HepG2 (cell line): ENCODE results near the gene DCTN1. TPM values are rescaled to one million over a fixed set of nuclear protein-coding genes. Genes with fewer than 3 reads are reported as not detected.
A peak's percentile ranks its signal among the peaks of the same experiment; 100 is the strongest.

ENCODE experiments used
- CERS6 ChIP-seq: sonication (generic); formaldehyde crosslinking; IDR thresholded peaks from 2 replicates; pipeline ENCODE4 v1.5.0; 2020; ENCODE audit warnings: missing genetic modification reagents
- DZIP1 ChIP-seq: sonication (generic); formaldehyde crosslinking; IDR thresholded peaks from 2 replicates; pipeline ENCODE4 v1.5.0; 2020; ENCODE audit warnings: mild to moderate bottlenecking, missing genetic modification reagents
- ERF ChIP-seq: IDR thresholded peaks from 2 replicates; pipeline ENCODE4 v1.6.1; 2018; ENCODE audit warnings: missing biosample characterization, missing genetic modification reagents
- HDAC1 ChIP-seq: sonication (generic); formaldehyde crosslinking; IDR thresholded peaks from 2 replicates; pipeline ENCODE4 v1.5.1; 2020; ENCODE audit warnings: mild to moderate bottlenecking, missing genetic modification reagents
- JARID2 ChIP-seq: sonication (generic); formaldehyde crosslinking; IDR thresholded peaks from 2 replicates; pipeline ENCODE4 v1.8.1; 2023; ENCODE audit warnings: missing genetic modification reagents, inconsistent platforms; ENCODE audit not compliant: insufficient replicate concordance
- KMT2A ChIP-seq: sonication (generic); formaldehyde crosslinking; IDR thresholded peaks from 2 replicates; pipeline ENCODE4 v1.4.0; 2020; ENCODE audit warnings: missing genetic modification reagents
- PRDM15 ChIP-seq: sonication (generic); formaldehyde crosslinking; IDR thresholded peaks from 2 replicates; pipeline ENCODE4 v1.4.0; 2020; ENCODE audit warnings: missing genetic modification reagents
- PTBP1 ChIP-seq: fragments of 200-400 bp; formaldehyde crosslinking; IDR thresholded peaks from 2 replicates; pipeline ENCODE4 v1.6.1; 2018; ENCODE audit warnings: low read length, low read depth; ENCODE audit not compliant: poor library complexity, severe bottlenecking
- STAT5B ChIP-seq: sonication (generic); formaldehyde crosslinking; IDR thresholded peaks from 2 replicates; pipeline ENCODE4 v1.4.0; 2020; ENCODE audit warnings: missing genetic modification reagents
- SYNCRIP ChIP-seq: fragments of 200-400 bp; formaldehyde crosslinking; IDR thresholded peaks from 2 replicates; pipeline ENCODE4 v1.6.1; 2018; ENCODE audit warnings: mild to moderate bottlenecking, low read depth, low read length; ENCODE audit not compliant: insufficient read depth
- TAF15 ChIP-seq: fragments of 200-400 bp; formaldehyde crosslinking; IDR thresholded peaks from one replicate; pipeline ENCODE4 v1.6.1; 2018; ENCODE audit warnings: mild to moderate bottlenecking, low read depth, low read length; ENCODE audit not compliant: poor library complexity, severe bottlenecking
- TFAP4 ChIP-seq: sonication (generic); IDR thresholded peaks from 2 replicates; pipeline ENCODE4 v1.6.1; 2016; ENCODE audit warnings: low read depth, borderline replicate concordance
- ZBTB3 ChIP-seq: sonication (generic); formaldehyde crosslinking; IDR thresholded peaks from 2 replicates; pipeline ENCODE4 v1.4.0; 2020; ENCODE audit warnings: low read depth, mild to moderate bottlenecking, moderate library complexity, missing genetic modification reagents, borderline replicate concordance
- ZBTB33 ChIP-seq: sonication (generic); formaldehyde crosslinking; IDR thresholded peaks from 2 replicates; pipeline ENCODE4 v1.4.0; 2020; ENCODE audit warnings: missing genetic modification reagents
- ZNF567 ChIP-seq: sonication (generic); formaldehyde crosslinking; IDR thresholded peaks from 2 replicates; pipeline ENCODE4 v1.8.1; 2023; ENCODE audit warnings: mild to moderate bottlenecking, missing genetic modification reagents, borderline replicate concordance
- ZNF615 ChIP-seq: sonication (generic); formaldehyde crosslinking; IDR thresholded peaks from 2 replicates; pipeline ENCODE4 v1.5.0; 2020; ENCODE audit warnings: mild to moderate bottlenecking, missing genetic modification reagents, borderline replicate concordance
- ZNF720 ChIP-seq: sonication (generic); formaldehyde crosslinking; IDR thresholded peaks from 2 replicates; pipeline ENCODE4 v1.4.0; 2020; ENCODE audit warnings: missing genetic modification reagents
- ZNF891 ChIP-seq: sonication (generic); formaldehyde crosslinking; IDR thresholded peaks from 2 replicates; pipeline ENCODE4 v1.5.0; 2020; ENCODE audit warnings: mild to moderate bottlenecking, missing genetic modification reagents
- polyA plus RNA-seq, 8 experiments: library from polyadenylated mRNA; depleted of rRNA in 3 of 8; stranded (reverse) in 7 of 8; unstranded in 1 of 8; fragments of >200 nt; fragmentation: Illumina TruSeq in 4 of 8; extraction: Trizol in 4 of 8; gene quantifications; 2 replicates each; pipeline versions ENCODE4 v1.2.1 to v1.2.3, GENCODE V29; 2011 to 2016; ENCODE audit warnings: low read depth in 4 of 8, missing spikeins in 1 of 8, mixed read lengths in 1 of 8; ENCODE audit not compliant: insufficient read depth in 1 of 8
- total RNA-seq, 5 experiments: library from RNA; depleted of rRNA; stranded (reverse); fragments of >200 nt; fragmentation: Illumina TruSeq; extraction: Trizol; gene quantifications; 2 replicates each; pipeline ENCODE4 v1.2.3, GENCODE V29; 2016; ENCODE audit warnings: low read depth in 1 of 5

The DCTN1 gene
- total and polyA plus RNA-seq, 2 of the 13 experiments (the other 11 are each of a cell fraction or from before 2014, with no cell fraction given): 73.2 to 122 TPM

- TF ChIP-seq SYNCRIP (no peak), PRDM15 (CRISPR knock-in tag) (no peak), DZIP1 (no peak), KMT2A (CRISPR knock-in tag) (peak; percentile 84), ZNF567 (CRISPR knock-in tag) (peak; percentile 33; the same call in 1 of the 2 replicates), TAF15 (no peak), ZNF891 (no peak), TFAP4 (peak; percentile 45; the same call in 1 of the 2 replicates), HDAC1 (CRISPR knock-in tag) (peak; percentile 69), ZBTB3 (CRISPR knock-in tag) (no peak), CERS6 (CRISPR knock-in tag) (no peak), PTBP1 (no peak), ZNF720 (CRISPR knock-in tag) (no peak), ZBTB33 (no peak; the same call in 1 of the 2 replicates), JARID2 (CRISPR knock-in tag) (no peak), ZNF615 (CRISPR knock-in tag) (peak; percentile 16; the same call in 1 of the 2 replicates), ERF (CRISPR knock-in tag) (peak; percentile 86), STAT5B (no peak)
Observed at GRCh38 chr2:74391580-74392448, 11.7 kb upstream of the DCTN1 start (continued).
